Measurements from ENCODE around the gene NOP14. TPM values are rescaled to one million over a fixed set of nuclear protein-coding genes. Genes with fewer than 3 reads are reported as not detected.

The NOP14 gene
- total and polyA plus RNA-seq, 2 of the 8 experiments (the other 6 are each of a cell fraction or from before 2014, with no cell fraction given), result 8.6 to 45.3 TPM

- H2AFZ ChIP-seq (ENCODE audit: low read length), result no peak overlapping the region
- DNase-seq (ENCODE audit: low read depth in 1 of 2, low spot score in 2 of 2) (no peak), FAIRE-seq (no peak)
- H4K5ac ChIP-seq (ENCODE audit: insufficient read length, low read depth, low read length), result no peak overlapping the region
- H2BK12ac ChIP-seq (ENCODE audit: low read depth, low read length), result no peak overlapping the region
- H3K36me3 ChIP-seq (ENCODE audit: control insufficient read depth in 2 of 4, insufficient read depth in 4 of 4, low read length in 3 of 4), result no peaks in the 10 kb centered on the region
- H2BK5ac ChIP-seq (ENCODE audit: low read depth, low read length), result no peak overlapping the region
- H3K27me3 ChIP-seq (replicated peaks in 1 of 4; ENCODE audit: control insufficient read depth in 3 of 4, extremely low read depth in 1 of 4, insufficient read depth in 3 of 4, low read length in 3 of 4), result no peaks in the 10 kb centered on the region
- H3K79me2 ChIP-seq (ENCODE audit: control insufficient read depth in 1 of 2, insufficient read depth in 2 of 2, low read length in 2 of 2), result no peaks in the 10 kb centered on the region
- H3K27ac ChIP-seq (ENCODE audit: low read depth, low read length), result no peak overlapping the region
- WGBS, 2 experiments (ENCODE audit: extremely low coverage in 1 of 2, insufficient coverage in 1 of 2, insufficient read length in 1 of 2, insufficient replicate concordance in 2 of 2, low coverage in 1 of 2, low lambda C conversion rate in 2 of 2, missing lambda C conversion rate in 1 of 2), result 96% methylated on average over 4 of the region's 4 CpGs; no CpG with 5 or more reads in 1 of the 2 experiments
- no peak overlapping the region for H2BK15ac ChIP-seq (ENCODE audit: low read length)
- no peak overlapping the region for H3K14ac ChIP-seq (ENCODE audit: insufficient read length)
- no peak overlapping the region for H3K23ac ChIP-seq (ENCODE audit: insufficient read length)
- no peak overlapping the region for H4K91ac ChIP-seq (replicated peaks; ENCODE audit: insufficient read length, low read length)
- H3K4ac ChIP-seq (replicated peaks; ENCODE audit: insufficient read length, low read depth, low read length), result no peak overlapping the region
- no peak overlapping the region for H3K56ac ChIP-seq (replicated peaks; ENCODE audit: insufficient read length, low read depth, low read length)
- H3K4me2 ChIP-seq (ENCODE audit: insufficient read depth in 1 of 2, low read depth in 2 of 2, low read length in 2 of 2), result no peak overlapping the region
- POLR2A ChIA-PET (ENCODE audit: partially characterized antibody), result no interaction called here
- no peak overlapping the region for H2BK120ac ChIP-seq (replicated peaks; ENCODE audit: low read depth, low read length)
- no peaks in the 10 kb centered on the region for H4K20me1 ChIP-seq (replicated peaks in 1 of 2; ENCODE audit: control insufficient read depth in 1 of 2, insufficient read depth in 2 of 2, low read length in 2 of 2)
- no peak overlapping the region for H3K9ac ChIP-seq (replicated peaks in 1 of 4; ENCODE audit: extremely low read depth in 1 of 4, low read depth in 3 of 4, low read length in 3 of 4)
- no peaks in the 10 kb centered on the region for H3K79me1 ChIP-seq (ENCODE audit: low read depth, low read length)
- no peaks in the 10 kb centered on the region for H3K9me3 ChIP-seq (ENCODE audit: insufficient read depth in 2 of 2, low read depth in 1 of 2, low read length in 1 of 2)
- H3K23me2 ChIP-seq (ENCODE audit: low read depth, low read length), result no peaks in the 10 kb centered on the region
- H3K18ac ChIP-seq (ENCODE audit: extremely low read depth, low read length), result no peak overlapping the region
- no peak overlapping the region for H4K8ac ChIP-seq (ENCODE audit: extremely low read depth, insufficient read depth, low read length)
- CTCF ChIA-PET (ENCODE audit: partially characterized antibody), result interaction anchor here (10.2 kb wide), 1 partner anchor 16 kb away, joined by 57 read pairs; no protein-coding TSS in a partner anchor
- H2BK20ac ChIP-seq (ENCODE audit: low read length), result no peak overlapping the region
- no peak overlapping the region for H2AK5ac ChIP-seq (ENCODE audit: low read depth, low read length)
- H3K4me1 ChIP-seq (replicated peaks in 1 of 4; ENCODE audit: control insufficient read depth in 3 of 4, insufficient read depth in 4 of 4, low read length in 3 of 4), result no peaks in the 10 kb centered on the region; a peak in 1 of 7 replicates
- H3K4me3 ChIP-seq (ENCODE audit: extremely low read depth in 1 of 4, insufficient read depth in 2 of 4, low read depth in 3 of 4, low read length in 4 of 4), result no peak overlapping the region
- no peak for TF ChIP-seq PHF8 (conservative IDR thresholded peaks at IDR 0.05; ENCODE audit: low read depth, low read length)
- TF ChIP-seq SIRT6 (IDR thresholded peaks at IDR 0.05; ENCODE audit: low read length), result no peak
- TF ChIP-seq SRF (IDR thresholded peaks at IDR 0.05; ENCODE audit: low read depth, low read length), result no peak
- no peak for TF ChIP-seq HDAC6 (IDR thresholded peaks at IDR 0.05; ENCODE audit: low read depth, low read length)
- TF ChIP-seq GTF2F1 (IDR thresholded peaks at IDR 0.05; ENCODE audit: borderline replicate concordance, low read depth, low read length), result no peak
- no peak for TF ChIP-seq CHD1 (IDR thresholded peaks at IDR 0.05; ENCODE audit: low read depth, low read length)
- no peak for TF ChIP-seq GABPA (IDR thresholded peaks at IDR 0.05; ENCODE audit: borderline replicate concordance, insufficient read depth, low read length)
- no peak for TF ChIP-seq NRF1 (IDR thresholded peaks at IDR 0.05; ENCODE audit: low read depth, low read length)
- no peak for TF ChIP-seq RFX5 (IDR thresholded peaks at IDR 0.05; ENCODE audit: borderline replicate concordance, low read depth, low read length)
- no peak for TF ChIP-seq SUZ12 (IDR thresholded peaks at IDR 0.05; ENCODE audit: low read length)
- no peak for TF ChIP-seq TAF1 (IDR thresholded peaks at IDR 0.05; ENCODE audit: low read depth, low read length)
- no peak for TF ChIP-seq NANOG (IDR thresholded peaks at IDR 0.05; ENCODE audit: insufficient read depth, low read depth, low read length, poor library complexity, severe bottlenecking)
- TF ChIP-seq JUN (IDR thresholded peaks at IDR 0.05; ENCODE audit: low read depth, low read length), result no peak
- no peak for TF ChIP-seq EP300 (IDR thresholded peaks at IDR 0.05; ENCODE audit: borderline replicate concordance in 1 of 2, low read depth in 2 of 2, low read length in 2 of 2)
Observed at GRCh38 chr4:2994917-2995316, 31.7 kb upstream of the NOP14 start.
